ENCODE measurements around the gene ASB13. TPM values are rescaled to one million over a fixed set of nuclear protein-coding genes. Genes with fewer than 3 reads are reported as not detected.

ASB13 gene
- total and polyA plus RNA-seq, 2 experiments from 2014 or later, result 11.6 to 20.2 TPM

GRCh38 chr10:5645944-5646617 is 20.3 kb downstream of the ASB13 start:
- H3K4me3 ChIP-seq, result no peak overlapping the region
- no peaks in the 10 kb centered on the region for H3K4me1 Mint-ChIP-seq
- H3K4me2 ChIP-seq, result no peak overlapping the region
- peaks cover 14% of the 10 kb centered on the region for H3K27me3 Mint-ChIP-seq (ENCODE audit: insufficient read depth, low read depth, poor library complexity)
- H3K9me2 ChIP-seq (ENCODE audit: insufficient read depth), result no peaks in the 10 kb centered on the region
- H3K36me3 Mint-ChIP-seq (ENCODE audit: low read depth), result peaks cover 43% of the 10 kb centered on the region
- no peaks in the 10 kb centered on the region for H3K79me2 ChIP-seq (replicated peaks; ENCODE audit: insufficient read depth)
- no peak overlapping the region for H3K27ac Mint-ChIP-seq
- no peak overlapping the region for H2AFZ ChIP-seq
- H3K4me3 Mint-ChIP-seq, result no peak overlapping the region
- H3F3A ChIP-seq (replicated peaks; ENCODE audit: low read depth), result no peaks in the 10 kb centered on the region
- TF ChIP-seq CREB1 (CRISPR knock-in tag; IDR thresholded peaks at IDR 0.05; ENCODE audit: low read depth) (no peak), POLR2AphosphoS5 (IDR thresholded peaks at IDR 0.05; ENCODE audit: low read depth) (no peak), ZNF462 (CRISPR knock-in tag; IDR thresholded peaks at IDR 0.05) (no peak), CTCF (conservative IDR thresholded peaks at IDR 0.05; ENCODE audit: low read depth in 2 of 2) (no peak), EZH2phosphoT487 (IDR thresholded peaks at IDR 0.05; ENCODE audit: unreplicated experiment) (no peak), ZNF114 (CRISPR knock-in tag; IDR thresholded peaks at IDR 0.05) (no peak), EZH2 (IDR thresholded peaks at IDR 0.05; ENCODE audit: low read depth, unreplicated experiment) (no peak), JUNB (IDR thresholded peaks at IDR 0.05; ENCODE audit: unreplicated experiment) (no peak), STAT1 (IDR thresholded peaks at IDR 0.05; ENCODE audit: unreplicated experiment) (no peak), NANOG (IDR thresholded peaks at IDR 0.05; ENCODE audit: borderline replicate concordance) (no peak), REST (IDR thresholded peaks at IDR 0.05; ENCODE audit: unreplicated experiment) (no peak), ZNF331 (CRISPR knock-in tag; IDR thresholded peaks at IDR 0.05; ENCODE audit: low read depth) (no peak)
- TF ChIP-seq, protein P1, sequence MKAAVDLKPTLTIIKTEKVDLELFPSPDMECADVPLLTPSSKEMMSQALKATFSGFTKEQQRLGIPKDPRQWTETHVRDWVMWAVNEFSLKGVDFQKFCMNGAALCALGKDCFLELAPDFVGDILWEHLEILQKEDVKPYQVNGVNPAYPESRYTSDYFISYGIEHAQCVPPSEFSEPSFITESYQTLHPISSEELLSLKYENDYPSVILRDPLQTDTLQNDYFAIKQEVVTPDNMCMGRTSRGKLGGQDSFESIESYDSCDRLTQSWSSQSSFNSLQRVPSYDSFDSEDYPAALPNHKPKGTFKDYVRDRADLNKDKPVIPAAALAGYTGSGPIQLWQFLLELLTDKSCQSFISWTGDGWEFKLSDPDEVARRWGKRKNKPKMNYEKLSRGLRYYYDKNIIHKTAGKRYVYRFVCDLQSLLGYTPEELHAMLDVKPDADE (IDR thresholded peaks at IDR 0.05), result no peak
- no peak for DNase-seq (ENCODE audit: low spot score)
- no peaks in the 10 kb centered on the region for H3K27me3 ChIP-seq (ENCODE audit: insufficient read depth)
- H3K27ac ChIP-seq (ENCODE audit: low read depth), result no peak overlapping the region
- no peak for ATAC-seq
- no peaks in the 10 kb centered on the region for H4K20me1 ChIP-seq (replicated peaks; ENCODE audit: insufficient read depth)
- H3K9me3 Mint-ChIP-seq, result no peaks in the 10 kb centered on the region
- H3K4me1 ChIP-seq (ENCODE audit: insufficient read depth), result no peaks in the 10 kb centered on the region
- no peaks in the 10 kb centered on the region for H3K36me3 ChIP-seq (ENCODE audit: insufficient read depth)

Measured in GM23338 (cell line).